A172 (cell line): ENCODE measurements around the gene IPO13. TPM values are rescaled to one million over a fixed set of nuclear protein-coding genes. Genes with fewer than 3 reads are reported as not detected.

Source experiments
- DNase-seq: peaks from one replicate; pipeline ENCODE4 v3.0.0-alpha.2; 2015; ENCODE audit warnings: low spot score
- total RNA-seq: library from RNA; depleted of rRNA; stranded (reverse); fragments of >200 nt; shearing (Covaris generic); gene quantifications from 2 replicates; pipeline ENCODE4 v1.2.3, GENCODE V29; 2014

The IPO13 gene
- total RNA-seq, 1 experiment from 2014 or later = 25.2 TPM

GRCh38 chr1:43973981-43974442 lies 27.3 kb downstream of the IPO13 start:
- DNase-seq = no peak

GRCh38 chr1:43974443-43975248 lies 27.9 kb downstream of the IPO13 start, which contains the start of gene ATP6V0B:
ATP6V0B (plus strand) TSS chr1:43974960; CDS start chr1:43975041, 81 bp downstream.
- peak; percentile 83 for DNase-seq

GRCh38 chr1:43975249-43975961 lies 28.7 kb downstream of the IPO13 start:
- DNase-seq = no peak

- no peak for DNase-seq
These were observed 29.3 kb downstream of the IPO13 start for GRCh38 chr1:43976045-43976444.

- DNase-seq = no peak
These were observed 30.1 kb downstream of the IPO13 start for GRCh38 chr1:43976890-43977289.

- DNase-seq = no peak
These were observed 30.9 kb downstream of the IPO13 start for GRCh38 chr1:43977376-43978263.

GRCh38 chr1:43978264-43978550 lies 31.5 kb downstream of the IPO13 start:
- DNase-seq = no peak

- DNase-seq = no peak
These were observed 32.0 kb downstream of the IPO13 start, which contains the start of gene B4GALT2 for GRCh38 chr1:43978551-43979260. B4GALT2 (plus strand) TSS chr1:43979210; CDS start chr1:43981161, 1,951 bp downstream.

- no peak for DNase-seq
These were observed 32.4 kb downstream of the IPO13 start for GRCh38 chr1:43979261-43979527.

GRCh38 chr1:43979528-43980254 lies 32.9 kb downstream of the IPO13 start:
- DNase-seq = peak; percentile 33

- no peak for DNase-seq
These were observed 33.7 kb downstream of the IPO13 start for GRCh38 chr1:43980255-43981134.

GRCh38 chr1:43981135-43981491 lies 34.4 kb downstream of the IPO13 start:
- no peak for DNase-seq

GRCh38 chr1:43981636-43982035 lies 34.9 kb downstream of the IPO13 start:
- no peak for DNase-seq

- DNase-seq = no peak
These were observed 35.5 kb downstream of the IPO13 start for GRCh38 chr1:43982241-43982640.

- DNase-seq = no peak
These were observed 36.1 kb downstream of the IPO13 start for GRCh38 chr1:43982808-43983207.

GRCh38 chr1:43983253-43983899 lies 36.6 kb downstream of the IPO13 start:
- no peak for DNase-seq

GRCh38 chr1:43984855-43985254 lies 38.1 kb downstream of the IPO13 start:
- DNase-seq = no peak

GRCh38 chr1:43985984-43986595 lies 39.3 kb downstream of the IPO13 start:
- DNase-seq = no peak

- DNase-seq = no peak
These were observed 40.0 kb downstream of the IPO13 start for GRCh38 chr1:43986712-43987111.
